ENCODE data around the gene LDLRAD2.

DNA sequence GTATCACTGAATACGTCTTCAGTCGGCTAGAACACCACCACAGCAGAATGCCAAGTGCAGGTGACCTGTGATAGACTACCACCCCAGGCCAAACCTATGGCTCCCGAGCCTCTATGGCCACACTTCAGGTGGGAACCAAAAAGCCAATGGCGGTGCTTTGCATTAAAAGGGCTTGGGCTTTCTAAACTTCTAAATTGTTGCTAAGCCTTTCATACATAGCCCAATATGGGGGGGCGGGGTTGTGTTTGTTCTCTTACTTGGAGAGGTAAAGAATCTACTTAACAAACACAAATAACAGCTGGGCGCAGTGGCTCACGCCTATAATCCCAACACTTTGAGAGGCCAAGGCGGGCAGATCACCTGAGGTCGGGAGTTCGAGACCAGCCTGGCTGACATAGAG, 48.8 kb upstream of the LDLRAD2 start:
- TF ChIP-seq, protein P1, sequence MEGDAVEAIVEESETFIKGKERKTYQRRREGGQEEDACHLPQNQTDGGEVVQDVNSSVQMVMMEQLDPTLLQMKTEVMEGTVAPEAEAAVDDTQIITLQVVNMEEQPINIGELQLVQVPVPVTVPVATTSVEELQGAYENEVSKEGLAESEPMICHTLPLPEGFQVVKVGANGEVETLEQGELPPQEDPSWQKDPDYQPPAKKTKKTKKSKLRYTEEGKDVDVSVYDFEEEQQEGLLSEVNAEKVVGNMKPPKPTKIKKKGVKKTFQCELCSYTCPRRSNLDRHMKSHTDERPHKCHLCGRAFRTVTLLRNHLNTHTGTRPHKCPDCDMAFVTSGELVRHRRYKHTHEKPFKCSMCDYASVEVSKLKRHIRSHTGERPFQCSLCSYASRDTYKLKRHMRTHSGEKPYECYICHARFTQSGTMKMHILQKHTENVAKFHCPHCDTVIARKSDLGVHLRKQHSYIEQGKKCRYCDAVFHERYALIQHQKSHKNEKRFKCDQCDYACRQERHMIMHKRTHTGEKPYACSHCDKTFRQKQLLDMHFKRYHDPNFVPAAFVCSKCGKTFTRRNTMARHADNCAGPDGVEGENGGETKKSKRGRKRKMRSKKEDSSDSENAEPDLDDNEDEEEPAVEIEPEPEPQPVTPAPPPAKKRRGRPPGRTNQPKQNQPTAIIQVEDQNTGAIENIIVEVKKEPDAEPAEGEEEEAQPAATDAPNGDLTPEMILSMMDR (IDR thresholded peaks at IDR 0.05; ENCODE audit: low read length) = no peak
- TF ChIP-seq EZH2 (optimal IDR thresholded peaks at IDR 0.05; ENCODE audit: low read depth, low read length) (no peak), EZH2phosphoT487 (IDR thresholded peaks at IDR 0.05; ENCODE audit: low read length) (no peak)

Measured in MM.1S (cell line).